AG09319 (cell line): ENCODE results near the gene CDK2.

ENCODE experiments used
- DNase-seq: peaks from one replicate; pipeline ENCODE4 v3.0.0-alpha.2; 2010; ENCODE audit warnings: low read depth; ENCODE audit errors: extremely low read depth
- CTCF ChIP-seq: IDR thresholded peaks from 2 replicates; pipeline ENCODE4 v1.5.1; 2011; ENCODE audit warnings: low read depth, mild to moderate bottlenecking, inconsistent platforms, low read length, moderate library complexity

CDK2 gene

GRCh38 chr12:55957106-55957859, 9.3 kb upstream of the CDK2 start:
- no peak for DNase-seq
- TF ChIP-seq CTCF, result no peak

GRCh38 chr12:55963760-55964159, 2.9 kb upstream of the CDK2 start:
- DNase-seq, result no peak

GRCh38 chr12:55965240-55965639, 1.4 kb upstream of the CDK2 start:
- TF ChIP-seq CTCF, result no peak
- DNase-seq, result no peak

More at GRCh38 chr12:55963760-55964159, 2.9 kb upstream of the CDK2 start:
- no peak for TF ChIP-seq CTCF

- no peak for TF ChIP-seq CTCF
- DNase-seq, result no peak
Observed at GRCh38 chr12:55965941-55966407, 656 bp upstream of the CDK2 start, which contains the start of gene PMEL. Gene PMEL (minus strand): TSS chr12:55966042. CDS start chr12:55966011, 31 bp downstream.

GRCh38 chr12:55969356-55969755, 2.7 kb downstream of the CDK2 start:
- no peak for DNase-seq
- no peak for TF ChIP-seq CTCF

GRCh38 chr12:55970775-55971174, 4.1 kb downstream of the CDK2 start:
- no peak for TF ChIP-seq CTCF
- DNase-seq, result no peak

- DNase-seq, result no peak
- TF ChIP-seq CTCF, result no peak
Observed at GRCh38 chr12:55972042-55972441, 5.4 kb downstream of the CDK2 start.
